Measurements from ENCODE around the gene SPSB4.

Gene SPSB4

GRCh38 chr3:141148169-141148568 lies 97.0 kb downstream of the SPSB4 start:
- TF ChIP-seq EZH2 (optimal IDR thresholded peaks at IDR 0.05; ENCODE audit: low read depth, low read length) (no peak), CTCF (IDR thresholded peaks at IDR 0.05; ENCODE audit: low read length) (no peak), EZH2phosphoT487 (IDR thresholded peaks at IDR 0.05; ENCODE audit: low read length) (no peak)
- no peaks in the 10 kb centered on the region for H3K9me3 ChIP-seq (replicated peaks; ENCODE audit: insufficient read depth, low read length)
- H3K4me3 ChIP-seq (ENCODE audit: low read length), result no peak overlapping the region
- H3K4me1 ChIP-seq (ENCODE audit: low read length), result no peaks in the 10 kb centered on the region
- no peaks in the 10 kb centered on the region for H3K27me3 ChIP-seq (replicated peaks; ENCODE audit: insufficient read depth, low read length)
- H3K79me2 ChIP-seq (ENCODE audit: low read length), result no peaks in the 10 kb centered on the region
- H3K9me2 ChIP-seq (replicated peaks; ENCODE audit: insufficient read depth, low read length), result no peaks in the 10 kb centered on the region
- no peak for DNase-seq
- H2AFZ ChIP-seq (ENCODE audit: low read length), result no peak overlapping the region
- H3K36me3 ChIP-seq (replicated peaks; ENCODE audit: insufficient read depth, low read length), result no peaks in the 10 kb centered on the region
- no peak overlapping the region for H3K4me2 ChIP-seq (ENCODE audit: low read depth, low read length)
- H3K27ac ChIP-seq (ENCODE audit: low read length), result no peak overlapping the region
- no peaks in the 10 kb centered on the region for H4K20me1 ChIP-seq (ENCODE audit: insufficient read depth, low read length)
- H3K9ac ChIP-seq (ENCODE audit: low read length), result no peak overlapping the region
- no peaks in the 10 kb centered on the region for H3F3A ChIP-seq (ENCODE audit: insufficient read depth, low read length)

- Histone ChIP-seq H3K36me3 (replicated peaks; ENCODE audit: insufficient read depth, low read length) (no peaks in the 10 kb centered on the region), H3K9me2 (replicated peaks; ENCODE audit: insufficient read depth, low read length) (no peaks in the 10 kb centered on the region), H3K9ac (ENCODE audit: low read length) (no peak overlapping the region), H3K9me3 (replicated peaks; ENCODE audit: insufficient read depth, low read length) (no peaks in the 10 kb centered on the region), H4K20me1 (ENCODE audit: insufficient read depth, low read length) (no peaks in the 10 kb centered on the region), H3K4me1 (ENCODE audit: low read length) (no peaks in the 10 kb centered on the region), H3K27ac (ENCODE audit: low read length) (no peak overlapping the region), H3K4me2 (ENCODE audit: low read depth, low read length) (no peak overlapping the region), H2AFZ (ENCODE audit: low read length) (no peak overlapping the region), H3K79me2 (ENCODE audit: low read length) (no peaks in the 10 kb centered on the region), H3K27me3 (replicated peaks; ENCODE audit: insufficient read depth, low read length) (no peaks in the 10 kb centered on the region), H3K4me3 (ENCODE audit: low read length) (no peak overlapping the region), H3F3A (ENCODE audit: insufficient read depth, low read length) (no peaks in the 10 kb centered on the region)
- no peak for TF ChIP-seq EZH2phosphoT487 (IDR thresholded peaks at IDR 0.05; ENCODE audit: low read length)
- no peak for TF ChIP-seq CTCF (IDR thresholded peaks at IDR 0.05; ENCODE audit: low read length)
- no peak for TF ChIP-seq EZH2 (optimal IDR thresholded peaks at IDR 0.05; ENCODE audit: low read depth, low read length)
- DNase-seq, result no peak
These were observed 97.6 kb downstream of the SPSB4 start for GRCh38 chr3:141148770-141149169.

GRCh38 chr3:141150081-141150830 lies 99.1 kb downstream of the SPSB4 start:
- no peak overlapping the region for H2AFZ ChIP-seq (ENCODE audit: low read length)
- H3K4me1 ChIP-seq (ENCODE audit: low read length), result no peaks in the 10 kb centered on the region

More at GRCh38 chr3:141150081-141150830, 99.1 kb downstream of the SPSB4 start:
- no peaks in the 10 kb centered on the region for H3K9me3 ChIP-seq (replicated peaks; ENCODE audit: insufficient read depth, low read length)
- no peaks in the 10 kb centered on the region for H4K20me1 ChIP-seq (ENCODE audit: insufficient read depth, low read length)
- DNase-seq, result no peak
- no peaks in the 10 kb centered on the region for H3K27me3 ChIP-seq (replicated peaks; ENCODE audit: insufficient read depth, low read length)
- no peak overlapping the region for H3K4me2 ChIP-seq (ENCODE audit: low read depth, low read length)
- no peaks in the 10 kb centered on the region for H3F3A ChIP-seq (ENCODE audit: insufficient read depth, low read length)
- H3K4me3 ChIP-seq (ENCODE audit: low read length), result no peak overlapping the region
- no peaks in the 10 kb centered on the region for H3K79me2 ChIP-seq (ENCODE audit: low read length)
- TF ChIP-seq EZH2 (optimal IDR thresholded peaks at IDR 0.05; ENCODE audit: low read depth, low read length), result no peak
- no peak for TF ChIP-seq CTCF (IDR thresholded peaks at IDR 0.05; ENCODE audit: low read length)
- TF ChIP-seq EZH2phosphoT487 (IDR thresholded peaks at IDR 0.05; ENCODE audit: low read length), result no peak
- no peak overlapping the region for H3K27ac ChIP-seq (ENCODE audit: low read length)
- no peaks in the 10 kb centered on the region for H3K36me3 ChIP-seq (replicated peaks; ENCODE audit: insufficient read depth, low read length)
- H3K9me2 ChIP-seq (replicated peaks; ENCODE audit: insufficient read depth, low read length), result no peaks in the 10 kb centered on the region
- no peak overlapping the region for H3K9ac ChIP-seq (ENCODE audit: low read length)

Measured in MM.1S (cell line).